KOPT-K1 (cell line): ENCODE data around the gene SSR4.
A peak's percentile ranks its signal among the peaks of the same experiment; 100 is the strongest.

ENCODE experiments used
- H3K27ac ChIP-seq: fragments of 200-600 bp; sonication (generic); 2 replicates; pipeline ENCODE4 v1.5.1; 2016; ENCODE audit warnings: antibody characterized with exemption, mild to moderate bottlenecking, low read depth, low read length; ENCODE audit not compliant: poor library complexity, severe bottlenecking
- H3K36me3 ChIP-seq: fragments of 200-600 bp; sonication (generic); 2 replicates; pipeline ENCODE4 v1.5.1; 2017; ENCODE audit warnings: antibody characterized with exemption, mild to moderate bottlenecking, low read length, moderate library complexity; ENCODE audit not compliant: insufficient read depth
- H3K9me3 ChIP-seq: fragments of 200-600 bp; sonication (generic); 2 replicates; pipeline ENCODE4 v1.5.1; 2017; ENCODE audit warnings: antibody characterized with exemption, low read length, mild to moderate bottlenecking; ENCODE audit not compliant: insufficient read depth, poor library complexity, severe bottlenecking

Gene SSR4

DNA sequence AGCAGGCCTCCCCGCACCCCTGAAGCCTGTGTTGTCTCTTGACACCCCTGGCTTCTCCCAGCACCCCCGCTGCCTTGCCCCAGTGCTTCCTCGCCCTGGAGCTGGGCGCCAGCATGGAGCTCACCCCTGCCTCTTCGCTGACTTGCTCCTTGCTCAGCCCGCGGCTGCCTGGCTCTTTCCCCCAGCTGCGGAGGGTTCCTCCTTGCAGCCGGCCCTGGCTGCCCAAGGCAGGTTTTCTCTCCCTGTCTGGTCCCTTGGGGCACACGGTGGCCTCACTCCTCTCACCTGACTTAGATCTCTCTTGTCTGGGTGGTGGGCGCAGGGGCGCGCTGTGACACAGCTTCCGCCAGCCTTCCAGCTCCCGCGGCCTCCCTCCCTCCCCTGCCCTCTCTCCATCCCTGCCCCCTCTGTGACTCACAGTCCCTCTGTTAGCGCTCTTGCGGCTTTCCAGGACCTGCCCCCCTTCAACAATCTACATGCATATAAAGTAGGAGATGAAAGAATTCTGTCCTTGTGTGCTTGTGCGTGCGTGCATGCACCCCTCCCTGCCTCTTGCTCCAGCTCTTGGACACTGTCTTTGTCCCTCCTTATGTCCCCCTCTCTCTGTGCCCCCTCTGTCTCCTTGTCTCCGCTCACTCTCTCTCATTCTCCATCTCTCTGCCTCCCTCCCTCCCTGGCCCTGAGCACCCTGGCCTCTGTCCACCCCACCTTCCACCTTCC is 28.2 kb upstream of the SSR4 start:
- Histone ChIP-seq H3K9me3 (no peaks in the 10 kb centered on the region), H3K36me3 (no peaks in the 10 kb centered on the region), H3K27ac (peak overlapping the region; percentile 51)

DNA sequence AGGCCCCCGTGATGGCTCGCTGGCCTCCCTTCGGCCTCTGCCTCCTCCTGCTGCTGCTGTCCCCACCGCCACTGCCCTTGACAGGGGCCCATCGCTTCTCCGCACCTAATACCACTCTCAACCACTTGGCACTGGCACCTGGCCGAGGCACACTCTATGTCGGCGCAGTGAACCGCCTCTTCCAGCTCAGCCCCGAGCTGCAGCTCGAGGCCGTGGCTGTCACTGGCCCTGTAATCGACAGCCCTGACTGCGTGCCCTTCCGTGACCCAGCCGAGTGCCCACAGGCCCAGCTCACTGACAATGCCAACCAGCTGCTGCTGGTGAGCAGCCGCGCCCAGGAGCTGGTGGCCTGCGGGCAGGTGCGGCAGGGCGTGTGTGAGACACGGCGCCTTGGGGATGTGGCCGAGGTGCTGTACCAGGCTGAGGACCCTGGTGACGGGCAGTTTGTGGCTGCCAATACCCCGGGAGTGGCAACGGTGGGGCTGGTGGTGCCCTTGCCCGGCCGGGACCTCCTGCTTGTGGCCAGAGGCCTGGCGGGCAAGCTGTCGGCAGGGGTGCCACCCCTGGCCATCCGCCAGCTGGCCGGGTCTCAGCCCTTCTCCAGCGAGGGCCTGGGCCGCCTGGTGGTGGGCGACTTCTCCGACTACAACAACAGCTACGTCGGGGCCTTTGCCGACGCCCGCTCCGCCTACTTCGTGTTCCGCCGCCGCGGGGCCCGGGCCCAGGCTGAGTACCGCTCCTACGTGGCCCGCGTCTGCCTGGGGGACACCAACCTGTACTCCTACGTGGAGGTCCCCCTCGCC is 27.4 kb upstream of the SSR4 start:
- Histone ChIP-seq H3K9me3 (no peaks in the 10 kb centered on the region), H3K36me3 (no peaks in the 10 kb centered on the region), H3K27ac (peak overlapping the region; percentile 51)

DNA sequence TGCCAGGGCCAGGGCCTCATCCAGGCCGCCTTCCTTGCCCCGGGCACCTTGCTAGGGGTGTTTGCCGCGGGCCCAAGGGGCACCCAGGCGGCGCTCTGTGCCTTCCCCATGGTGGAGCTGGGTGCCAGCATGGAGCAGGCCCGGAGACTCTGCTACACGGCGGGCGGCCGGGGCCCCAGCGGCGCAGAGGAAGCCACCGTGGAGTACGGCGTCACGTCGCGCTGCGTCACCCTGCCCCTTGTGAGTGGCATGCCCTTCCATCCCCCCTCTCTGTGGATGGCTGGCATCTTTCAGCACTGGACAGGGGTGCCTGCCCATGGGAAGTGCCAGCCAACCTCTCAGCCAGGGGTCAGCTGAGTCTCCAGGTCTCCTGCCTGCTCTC is 26.8 kb upstream of the SSR4 start:
- Histone ChIP-seq H3K27ac (peak overlapping the region; percentile 5), H3K9me3 (no peaks in the 10 kb centered on the region), H3K36me3 (no peaks in the 10 kb centered on the region)

DNA sequence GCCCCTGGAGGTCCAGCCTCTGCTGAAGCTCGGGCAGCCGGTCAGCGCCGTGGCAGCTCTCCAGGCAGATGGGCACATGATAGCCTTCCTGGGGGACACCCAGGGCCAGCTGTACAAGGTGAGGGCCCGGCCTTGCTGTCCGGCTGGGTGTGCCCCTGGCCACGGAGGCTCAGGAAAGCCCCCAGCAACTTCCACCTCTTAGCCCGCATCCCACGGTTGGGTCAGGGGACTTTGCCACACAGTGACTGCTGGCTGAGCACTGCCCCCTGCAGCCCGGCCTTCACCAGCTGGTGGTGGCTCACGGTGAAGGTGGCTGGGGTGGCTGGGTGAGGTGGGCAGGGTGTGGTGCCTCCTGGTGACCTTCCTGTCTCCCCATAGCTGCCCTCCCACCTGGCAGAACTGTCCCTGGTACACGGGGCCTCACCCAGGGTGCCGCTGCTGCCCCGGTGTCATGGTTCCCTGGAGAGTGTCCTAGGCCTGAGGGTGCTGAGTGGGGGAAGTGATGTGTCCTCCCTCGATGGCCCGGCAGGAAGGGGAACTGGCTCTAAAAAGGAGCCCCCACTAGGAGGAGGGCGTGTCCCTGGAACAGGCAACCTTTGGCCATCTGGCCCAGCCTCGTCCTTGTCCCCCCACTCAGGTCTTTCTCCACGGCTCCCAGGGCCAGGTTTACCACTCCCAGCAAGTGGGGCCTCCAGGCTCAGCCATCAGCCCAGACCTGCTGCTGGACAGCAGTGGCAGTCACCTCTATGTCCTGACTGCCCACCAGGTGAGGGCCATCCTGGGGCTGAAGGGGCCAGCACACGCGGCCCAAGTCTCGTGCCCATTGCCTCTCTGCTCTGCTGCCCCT is 25.9 kb upstream of the SSR4 start:
- Histone ChIP-seq H3K9me3 (no peaks in the 10 kb centered on the region), H3K36me3 (no peaks in the 10 kb centered on the region), H3K27ac (peak overlapping the region; percentile 5)

DNA sequence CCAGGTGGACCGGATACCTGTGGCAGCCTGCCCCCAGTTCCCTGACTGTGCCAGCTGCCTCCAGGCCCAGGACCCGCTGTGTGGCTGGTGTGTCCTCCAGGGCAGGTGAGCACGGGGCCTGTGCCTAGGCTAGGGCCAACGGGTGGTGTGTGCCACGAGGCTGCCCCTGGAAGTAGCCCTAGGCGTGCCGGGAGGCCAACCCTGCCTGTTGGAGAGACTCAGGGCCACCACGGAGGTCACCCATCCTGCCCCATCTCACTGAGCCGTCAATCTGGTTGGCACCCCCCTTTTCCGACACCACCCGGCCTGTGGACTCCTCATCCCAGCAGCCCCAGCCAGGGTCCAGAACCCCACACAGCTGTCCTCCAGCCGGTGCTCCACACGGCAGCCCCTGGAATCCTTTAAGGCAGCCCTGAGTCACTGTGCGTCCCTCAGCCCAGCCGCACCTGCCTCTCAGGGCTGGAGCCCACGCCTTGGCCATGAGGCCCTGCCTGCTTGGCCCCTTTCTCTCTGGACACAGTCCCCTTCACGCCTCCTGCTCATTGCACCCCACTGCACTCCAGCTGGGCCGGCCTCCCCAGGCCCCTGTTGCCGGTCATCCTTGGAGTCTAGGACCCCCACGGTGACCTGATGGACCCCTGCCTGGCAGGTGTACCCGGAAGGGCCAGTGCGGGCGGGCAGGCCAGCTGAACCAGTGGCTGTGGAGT is 25.2 kb upstream of the SSR4 start:
- Histone ChIP-seq H3K9me3 (no peaks in the 10 kb centered on the region), H3K27ac (no peak overlapping the region), H3K36me3 (no peaks in the 10 kb centered on the region)

DNA sequence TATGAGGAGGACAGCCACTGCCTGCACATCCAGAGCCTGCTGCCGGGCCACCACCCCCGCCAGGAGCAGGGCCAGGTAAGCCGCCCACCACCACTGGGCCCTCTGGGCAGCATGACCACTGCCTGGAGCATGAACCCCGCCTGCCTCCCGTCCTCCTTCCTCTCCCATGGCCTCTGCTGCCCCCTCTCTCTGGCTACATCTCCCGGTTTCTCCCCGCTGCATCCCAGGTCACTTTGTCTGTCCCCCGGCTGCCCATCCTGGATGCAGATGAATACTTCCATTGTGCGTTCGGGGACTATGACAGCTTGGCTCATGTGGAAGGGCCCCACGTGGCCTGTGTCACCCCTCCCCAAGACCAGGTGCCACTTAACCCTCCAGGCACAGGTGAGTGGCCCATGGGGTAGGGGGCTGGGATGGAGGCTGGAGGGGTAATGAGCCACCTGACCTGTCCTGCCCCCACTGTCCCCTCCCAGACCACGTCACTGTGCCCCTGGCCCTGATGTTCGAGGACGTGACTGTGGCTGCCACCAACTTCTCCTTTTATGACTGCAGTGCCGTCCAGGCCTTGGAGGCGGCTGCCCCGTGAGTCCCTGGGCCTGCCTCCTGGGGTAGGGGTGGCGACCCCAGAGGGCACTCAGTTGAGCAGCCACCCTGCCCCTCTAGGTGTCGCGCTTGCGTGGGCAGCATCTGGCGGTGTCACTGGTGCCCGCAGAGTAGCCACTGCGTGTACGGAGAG is 24.4 kb upstream of the SSR4 start:
- Histone ChIP-seq H3K27ac (no peak overlapping the region), H3K36me3 (no peaks in the 10 kb centered on the region), H3K9me3 (no peaks in the 10 kb centered on the region)

DNA sequence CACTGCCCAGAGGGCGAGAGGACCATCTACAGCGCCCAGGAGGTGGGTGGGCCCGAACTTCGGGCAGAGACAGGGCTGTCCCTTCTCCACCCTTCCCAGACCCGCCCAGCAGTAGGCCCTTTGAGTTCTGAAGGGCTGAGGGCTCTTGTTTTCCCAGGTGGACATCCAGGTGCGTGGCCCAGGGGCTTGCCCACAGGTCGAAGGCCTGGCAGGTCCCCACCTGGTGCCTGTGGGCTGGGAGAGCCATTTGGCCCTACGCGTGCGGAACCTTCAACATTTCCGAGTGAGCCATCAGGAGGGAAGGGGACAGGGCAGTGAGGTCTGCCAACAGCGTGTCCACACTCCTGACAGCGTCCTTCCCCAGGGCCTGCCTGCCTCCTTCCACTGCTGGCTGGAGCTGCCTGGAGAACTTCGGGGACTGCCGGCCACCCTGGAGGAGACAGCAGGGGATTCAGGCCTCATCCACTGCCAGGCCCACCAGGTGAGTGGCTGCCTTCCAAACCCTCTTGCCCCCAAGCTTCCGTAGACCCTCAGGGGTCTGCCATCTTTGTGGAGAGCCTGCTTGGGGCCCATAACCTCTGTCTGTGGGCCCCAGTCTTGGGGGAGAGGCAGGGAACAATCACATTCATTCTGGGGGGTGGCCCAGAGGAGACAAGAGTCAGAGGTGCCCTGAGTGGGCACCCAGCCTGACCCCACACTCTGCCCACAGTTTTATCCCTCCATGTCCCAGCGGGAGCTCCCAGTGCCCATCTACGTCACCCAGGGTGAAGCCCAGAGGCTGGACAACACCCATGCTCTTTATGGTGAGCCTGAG is 23.7 kb upstream of the SSR4 start:
- Histone ChIP-seq H3K9me3 (no peaks in the 10 kb centered on the region), H3K36me3 (no peaks in the 10 kb centered on the region), H3K27ac (no peak overlapping the region)

DNA sequence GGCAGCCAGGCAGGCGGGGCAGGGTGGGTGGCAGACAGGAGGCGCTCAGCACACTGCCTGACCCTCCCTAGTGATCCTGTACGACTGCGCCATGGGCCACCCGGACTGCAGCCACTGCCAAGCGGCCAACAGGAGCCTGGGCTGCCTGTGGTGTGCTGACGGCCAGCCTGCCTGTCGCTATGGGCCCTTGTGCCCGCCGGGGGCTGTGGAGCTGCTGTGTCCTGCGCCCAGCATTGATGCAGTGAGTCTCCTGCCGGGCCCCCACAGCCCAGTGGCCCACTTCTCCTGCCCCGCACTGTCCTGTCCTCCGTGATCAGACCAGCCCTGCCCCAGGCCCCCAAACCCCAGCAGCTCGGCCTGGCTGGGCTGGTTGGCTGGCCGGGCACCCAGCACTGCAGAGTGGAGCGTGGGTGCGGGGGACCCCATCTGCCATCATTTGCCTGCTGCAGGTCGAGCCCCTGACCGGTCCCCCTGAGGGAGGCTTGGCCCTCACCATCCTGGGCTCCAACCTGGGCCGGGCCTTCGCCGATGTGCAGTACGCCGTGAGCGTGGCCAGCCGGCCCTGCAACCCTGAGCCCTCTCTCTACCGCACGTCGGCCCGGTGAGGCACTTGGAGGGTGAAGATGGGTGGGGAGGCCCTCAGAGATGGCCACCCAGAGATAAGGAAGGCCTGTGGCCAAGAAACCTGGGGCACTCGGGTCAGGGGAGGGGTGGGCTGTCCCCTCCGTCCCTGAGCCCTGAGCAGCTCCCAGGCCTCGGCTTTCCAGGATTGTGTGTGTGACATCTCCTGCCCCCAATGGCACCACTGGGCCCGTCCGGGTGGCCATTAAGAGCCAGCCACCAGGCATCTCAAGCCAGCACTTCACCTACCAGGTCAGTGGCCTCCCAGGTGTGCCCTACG is 22.8 kb upstream of the SSR4 start:
- Histone ChIP-seq H3K27ac (no peak overlapping the region), H3K36me3 (no peaks in the 10 kb centered on the region), H3K9me3 (no peaks in the 10 kb centered on the region)

DNA sequence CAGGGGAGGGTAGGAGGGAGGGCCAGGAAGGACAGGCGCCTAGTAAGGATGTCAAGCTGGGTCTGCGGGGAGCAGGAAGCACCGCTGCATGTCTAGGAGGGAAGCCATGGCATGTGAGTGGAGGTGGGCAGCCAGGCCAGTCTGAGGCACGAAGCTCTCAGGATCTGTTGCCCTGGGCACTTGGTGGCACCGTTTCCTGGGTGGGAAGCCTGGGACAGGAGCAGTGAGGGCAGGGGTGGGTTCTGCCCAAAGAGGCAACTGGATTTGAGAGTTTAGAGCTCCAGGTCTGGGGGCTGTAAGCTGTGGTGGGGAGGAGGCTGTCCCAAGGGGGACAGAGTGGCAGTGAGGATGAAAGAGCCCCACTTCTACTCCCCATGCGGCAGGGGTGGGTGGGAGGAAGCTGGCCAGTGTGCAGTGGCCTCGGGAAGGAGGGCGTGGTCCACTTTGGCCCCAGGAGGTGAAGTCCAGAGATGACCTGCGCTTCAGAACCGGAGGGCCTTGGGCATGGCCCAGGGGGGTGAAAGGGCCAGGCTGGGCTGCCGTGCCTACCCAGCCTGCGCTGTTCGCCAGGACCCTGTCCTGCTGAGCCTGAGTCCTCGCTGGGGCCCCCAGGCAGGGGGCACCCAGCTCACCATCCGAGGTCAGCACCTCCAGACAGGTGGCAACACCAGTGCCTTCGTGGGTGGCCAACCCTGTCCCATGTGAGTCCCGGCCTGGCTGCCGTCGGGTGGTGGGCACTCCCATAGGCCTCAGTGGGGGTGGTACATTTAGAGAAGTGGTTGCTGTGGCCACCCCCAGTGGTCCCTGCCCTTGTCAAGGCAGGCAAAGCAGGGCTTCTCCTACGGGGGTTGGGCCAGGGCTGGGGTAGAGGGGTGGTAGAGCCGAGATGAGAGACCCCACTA is 21.9 kb upstream of the SSR4 start:
- H3K27ac ChIP-seq = no peak overlapping the region
- H3K36me3 ChIP-seq = no peaks in the 10 kb centered on the region
- H3K9me3 ChIP-seq = no peaks in the 10 kb centered on the region

DNA sequence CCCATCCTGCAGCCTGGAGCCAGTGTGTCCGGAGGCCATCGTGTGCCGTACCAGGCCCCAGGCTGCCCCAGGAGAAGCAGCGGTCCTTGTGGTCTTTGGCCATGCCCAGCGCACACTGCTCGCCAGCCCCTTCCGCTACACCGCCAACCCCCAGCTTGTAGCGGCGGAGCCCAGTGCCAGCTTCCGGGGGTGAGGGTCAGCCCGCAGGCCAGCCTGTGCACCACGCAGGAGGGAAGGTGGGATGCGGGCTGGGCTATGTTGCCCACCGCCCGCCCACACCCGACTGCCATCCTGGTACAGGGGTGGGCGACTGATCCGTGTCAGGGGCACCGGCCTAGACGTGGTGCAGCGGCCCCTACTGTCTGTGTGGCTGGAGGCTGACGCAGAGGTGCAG is 21.3 kb upstream of the SSR4 start:
- no peak overlapping the region for H3K27ac ChIP-seq
- H3K36me3 ChIP-seq = no peaks in the 10 kb centered on the region
- H3K9me3 ChIP-seq = no peaks in the 10 kb centered on the region

DNA sequence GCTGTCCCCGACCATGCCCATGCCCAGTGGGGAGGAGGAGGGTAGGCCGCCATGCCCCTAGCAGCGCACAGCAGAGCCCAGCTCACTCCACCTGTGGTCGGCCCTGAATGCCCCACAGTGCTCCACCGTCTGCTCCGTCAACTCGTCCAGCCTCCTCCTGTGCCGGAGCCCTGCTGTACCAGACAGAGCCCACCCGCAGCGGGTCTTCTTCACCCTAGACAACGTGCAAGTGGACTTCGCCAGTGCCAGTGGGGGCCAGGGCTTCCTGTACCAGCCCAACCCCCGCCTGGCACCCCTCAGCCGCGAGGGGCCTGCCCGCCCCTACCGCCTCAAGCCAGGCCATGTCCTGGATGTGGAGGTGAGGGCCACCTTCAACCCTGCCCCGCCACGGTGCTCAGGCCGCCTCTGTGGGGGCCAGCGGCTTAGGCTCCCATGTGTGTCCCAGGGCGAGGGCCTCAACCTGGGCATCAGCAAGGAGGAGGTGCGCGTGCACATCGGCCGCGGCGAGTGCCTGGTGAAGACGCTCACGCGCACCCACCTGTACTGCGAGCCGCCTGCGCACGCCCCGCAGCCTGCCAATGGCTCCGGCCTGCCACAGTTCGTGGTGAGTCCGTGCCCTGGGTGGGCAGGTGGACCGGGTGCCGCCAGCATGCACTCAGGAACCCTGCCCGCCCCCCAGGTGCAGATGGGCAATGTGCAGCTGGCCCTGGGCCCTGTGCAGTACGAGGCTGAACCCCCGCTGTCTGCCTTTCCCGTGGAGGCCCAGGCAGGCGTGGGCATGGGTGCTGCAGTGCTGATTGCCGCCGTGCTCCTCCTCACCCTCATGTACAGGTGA is 20.5 kb upstream of the SSR4 start:
- no peak overlapping the region for H3K27ac ChIP-seq
- no peaks in the 10 kb centered on the region for H3K9me3 ChIP-seq
- H3K36me3 ChIP-seq = no peaks in the 10 kb centered on the region
